GM12872 (cell line): ENCODE data around the gene COG4.

Source experiments
- CTCF ChIP-seq: IDR thresholded peaks from 3 replicates; pipeline ENCODE4 v1.5.1; 2011; ENCODE audit warnings: low read depth, mild to moderate bottlenecking, low read length, moderate library complexity; ENCODE audit not compliant: insufficient read depth

COG4 gene

GRCh38 chr16:70565053-70565452, 41.7 kb upstream of the COG4 start:
- TF ChIP-seq CTCF = no peak

- no peak for TF ChIP-seq CTCF
Observed at GRCh38 chr16:70563636-70564035, 40.3 kb upstream of the COG4 start.

- TF ChIP-seq CTCF = no peak
Observed at GRCh38 chr16:70561623-70562022, 38.3 kb upstream of the COG4 start.

- no peak for TF ChIP-seq CTCF
Observed at GRCh38 chr16:70556063-70556462, 32.7 kb upstream of the COG4 start.

- no peak for TF ChIP-seq CTCF
Observed at GRCh38 chr16:70553645-70554044, 30.3 kb upstream of the COG4 start.

- TF ChIP-seq CTCF = no peak
Observed at GRCh38 chr16:70552675-70553074, 29.3 kb upstream of the COG4 start.

GRCh38 chr16:70551788-70552187, 28.4 kb upstream of the COG4 start:
- TF ChIP-seq CTCF = no peak

- no peak for TF ChIP-seq CTCF
Observed at GRCh38 chr16:70550082-70550481, 26.7 kb upstream of the COG4 start.
